ENCODE data around the gene CCDC107.
"Not testable (repeated sequence)": the region's sequence is repeated elsewhere in the genome, so short reads cannot be mapped to it uniquely, and the experiment has no call there.

CCDC107 gene

DNA sequence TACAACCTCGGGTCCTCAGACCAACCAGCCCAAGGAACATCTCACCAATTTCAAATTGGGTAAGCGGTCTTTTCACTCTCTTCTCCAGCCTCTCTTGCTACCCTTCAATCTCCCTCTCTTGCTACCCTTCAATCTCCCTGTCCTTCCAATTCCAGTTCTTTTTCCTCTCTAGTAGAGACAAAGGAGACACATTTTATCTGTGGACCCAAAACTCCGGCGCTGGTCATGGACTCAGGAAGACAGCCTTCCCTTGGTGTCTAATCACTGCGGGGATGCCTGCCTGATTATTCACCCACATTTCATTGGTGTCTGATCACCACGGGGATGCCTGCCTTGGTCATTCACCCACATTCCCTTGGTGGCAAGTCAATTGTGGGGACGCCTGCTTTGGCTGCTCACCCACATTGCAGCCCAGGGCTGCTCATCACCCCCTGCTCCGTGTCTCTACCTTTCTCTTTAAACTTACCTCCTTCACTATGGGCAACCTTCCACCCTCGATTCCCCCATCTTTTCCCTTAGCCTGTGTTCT, 20.6 kb upstream of the CCDC107 start:
- not testable (repeated sequence) for DNase-seq (ENCODE audit: low read depth)

DNA sequence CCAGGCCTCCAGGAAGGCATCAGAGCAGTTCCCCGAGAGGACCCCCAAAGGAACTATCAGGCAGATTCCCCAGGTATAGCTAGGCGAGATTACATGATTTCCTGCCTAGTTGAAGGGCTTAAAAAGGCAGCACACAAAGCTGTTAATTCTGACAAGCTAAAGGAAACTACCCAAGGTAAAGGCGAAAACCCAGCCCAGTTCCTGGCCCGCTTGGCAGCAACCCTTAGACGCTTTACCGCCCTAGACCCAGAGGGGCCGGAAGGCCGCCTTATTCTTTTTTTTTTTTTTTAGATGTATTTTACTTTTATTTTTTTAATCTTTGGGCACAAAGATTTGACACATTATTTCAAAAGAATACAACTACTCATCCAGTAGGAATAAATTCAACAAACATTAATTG, 19.3 kb upstream of the CCDC107 start:
- not testable (repeated sequence) for DNase-seq (ENCODE audit: low read depth)

DNA sequence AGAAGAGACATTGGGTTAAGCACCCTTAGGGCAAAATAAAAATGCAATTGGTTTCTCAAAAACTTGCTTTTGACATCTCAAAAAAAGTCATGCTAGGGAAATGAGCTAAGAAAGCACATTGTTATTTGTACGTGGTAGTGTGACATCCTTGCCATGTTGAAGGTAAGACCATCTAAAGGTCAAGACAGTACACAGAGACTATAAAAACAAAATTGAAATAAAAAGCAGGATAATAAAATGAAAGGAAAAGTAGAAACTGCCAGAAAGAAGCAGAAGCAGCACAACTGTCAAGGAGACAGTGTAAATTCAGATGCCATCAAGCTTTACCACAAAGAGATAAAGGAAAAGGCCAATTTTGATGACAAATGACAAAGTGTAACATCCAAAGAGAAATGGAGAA, 18.9 kb upstream of the CCDC107 start:
- not testable (repeated sequence) for DNase-seq (ENCODE audit: low read depth)

- no peak for DNase-seq (ENCODE audit: low read depth)
Measured at GRCh38 chr9:35639631-35640030, 18.5 kb upstream of the CCDC107 start.

- not testable (repeated sequence) for DNase-seq (ENCODE audit: low read depth)
Measured at GRCh38 chr9:35640431-35640830, 17.7 kb upstream of the CCDC107 start.

- DNase-seq (ENCODE audit: low read depth) = not testable (repeated sequence)
Measured at GRCh38 chr9:35641478-35641877, 16.6 kb upstream of the CCDC107 start.

DNA sequence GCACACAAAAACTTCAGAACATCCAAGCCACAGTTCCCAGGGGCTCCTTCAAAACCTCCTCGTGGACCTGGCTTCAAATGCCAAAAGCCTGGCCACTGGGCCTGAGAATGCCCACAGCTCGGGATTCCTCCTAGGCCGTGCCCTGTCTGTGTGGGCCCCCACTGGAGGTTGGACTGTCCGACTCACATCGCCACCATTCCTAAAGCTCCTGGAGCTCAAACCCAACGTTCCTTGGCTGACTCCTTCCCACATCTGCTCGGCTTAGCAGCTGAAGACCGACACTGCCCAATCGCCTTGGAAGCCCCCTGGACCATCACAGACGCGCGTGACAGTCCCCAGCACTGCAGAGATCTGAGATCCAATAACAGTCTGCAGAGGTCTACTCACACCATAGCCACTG, 15.0 kb upstream of the CCDC107 start:
- no peak for DNase-seq (ENCODE audit: low read depth)

DNA sequence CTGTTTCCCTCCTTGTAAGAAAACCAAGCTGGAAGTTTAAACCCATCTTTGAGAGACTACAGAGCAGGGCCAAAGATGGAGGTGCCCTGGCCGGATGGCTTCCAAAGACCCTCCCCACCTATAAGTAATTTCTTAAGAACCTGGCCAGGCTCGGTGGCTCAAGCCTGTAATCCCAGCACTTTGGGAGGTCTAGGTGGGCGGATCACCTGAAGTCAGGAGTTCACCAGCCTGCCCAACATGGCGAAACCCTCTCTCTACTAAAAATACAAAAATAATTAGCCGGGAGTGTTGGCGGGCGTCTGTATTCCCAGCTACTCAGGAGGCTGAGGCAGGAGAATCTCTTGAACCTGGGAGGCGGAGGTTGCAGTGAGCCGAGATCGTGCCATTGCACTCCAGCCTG, 12.4 kb upstream of the CCDC107 start:
- DNase-seq (ENCODE audit: low read depth) = not testable (repeated sequence)

DNA sequence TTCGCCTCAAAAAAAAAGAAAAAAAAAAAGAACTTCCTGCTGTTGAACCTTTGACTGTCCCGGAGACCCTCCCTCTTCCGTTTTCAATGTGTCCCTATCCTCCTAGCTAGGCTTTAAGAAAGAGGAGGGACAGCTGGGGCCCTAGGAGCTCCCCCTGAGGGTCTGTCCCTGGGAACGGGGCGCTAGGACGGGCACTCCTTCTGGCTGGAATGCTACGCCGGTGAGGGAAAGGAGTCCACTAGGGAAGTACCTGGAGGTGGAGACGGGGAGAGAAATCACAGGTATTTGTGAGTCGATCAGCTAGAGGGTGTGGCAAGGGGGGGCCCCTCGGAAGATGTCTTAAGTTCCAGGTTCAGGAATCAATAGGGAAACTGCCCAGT, 11.9 kb upstream of the CCDC107 start:
- no peak for DNase-seq (ENCODE audit: low read depth)

- DNase-seq (ENCODE audit: low read depth) = peak; percentile 84
Measured at GRCh38 chr9:35646533-35647265, 11.4 kb upstream of the CCDC107 start.

DNA sequence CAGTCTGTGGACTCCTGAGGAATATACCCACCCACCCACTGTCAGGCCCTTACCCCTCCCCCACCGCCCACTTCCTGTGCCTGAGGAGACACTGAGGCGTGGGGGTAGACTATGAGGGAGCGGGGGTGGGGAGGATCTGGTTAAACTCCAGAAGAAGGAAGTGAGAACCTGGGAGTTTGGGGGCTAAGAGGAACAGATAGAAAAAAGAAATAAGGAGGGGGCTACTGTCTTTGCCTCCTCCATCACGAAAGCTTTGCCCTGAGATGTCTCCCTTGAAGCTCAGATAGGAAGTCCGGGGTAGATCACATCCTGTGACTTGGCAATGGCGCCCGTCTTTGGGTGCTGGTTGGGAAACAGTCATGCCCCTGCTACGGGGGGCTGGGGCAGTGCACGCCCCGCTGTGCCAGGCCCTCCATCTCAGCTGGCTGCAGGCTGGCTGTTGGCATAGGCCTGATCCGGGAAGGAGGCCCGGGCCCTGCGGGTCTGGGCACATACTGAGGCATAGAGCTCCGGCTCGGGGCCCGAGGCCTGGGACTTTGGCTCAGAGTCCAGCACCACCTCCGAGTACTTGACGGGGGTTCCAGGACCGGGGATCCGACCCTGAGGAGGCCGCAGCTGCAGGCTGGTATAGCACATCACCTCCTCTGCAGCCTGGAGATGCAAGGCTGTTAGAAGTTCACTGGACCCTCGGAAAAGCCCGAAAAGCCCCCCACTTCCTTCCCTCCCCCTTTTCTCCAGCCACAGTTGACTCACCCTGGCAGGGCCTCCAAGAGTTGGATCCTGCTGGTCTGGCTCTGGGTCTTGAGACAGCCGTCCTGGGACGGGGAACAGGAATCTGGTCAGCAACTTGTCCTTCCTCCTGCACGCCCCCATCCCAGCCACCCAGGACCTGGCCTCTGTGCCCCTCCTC, 8.4 kb upstream of the CCDC107 start:
- DNase-seq (ENCODE audit: low read depth) = no peak

DNA sequence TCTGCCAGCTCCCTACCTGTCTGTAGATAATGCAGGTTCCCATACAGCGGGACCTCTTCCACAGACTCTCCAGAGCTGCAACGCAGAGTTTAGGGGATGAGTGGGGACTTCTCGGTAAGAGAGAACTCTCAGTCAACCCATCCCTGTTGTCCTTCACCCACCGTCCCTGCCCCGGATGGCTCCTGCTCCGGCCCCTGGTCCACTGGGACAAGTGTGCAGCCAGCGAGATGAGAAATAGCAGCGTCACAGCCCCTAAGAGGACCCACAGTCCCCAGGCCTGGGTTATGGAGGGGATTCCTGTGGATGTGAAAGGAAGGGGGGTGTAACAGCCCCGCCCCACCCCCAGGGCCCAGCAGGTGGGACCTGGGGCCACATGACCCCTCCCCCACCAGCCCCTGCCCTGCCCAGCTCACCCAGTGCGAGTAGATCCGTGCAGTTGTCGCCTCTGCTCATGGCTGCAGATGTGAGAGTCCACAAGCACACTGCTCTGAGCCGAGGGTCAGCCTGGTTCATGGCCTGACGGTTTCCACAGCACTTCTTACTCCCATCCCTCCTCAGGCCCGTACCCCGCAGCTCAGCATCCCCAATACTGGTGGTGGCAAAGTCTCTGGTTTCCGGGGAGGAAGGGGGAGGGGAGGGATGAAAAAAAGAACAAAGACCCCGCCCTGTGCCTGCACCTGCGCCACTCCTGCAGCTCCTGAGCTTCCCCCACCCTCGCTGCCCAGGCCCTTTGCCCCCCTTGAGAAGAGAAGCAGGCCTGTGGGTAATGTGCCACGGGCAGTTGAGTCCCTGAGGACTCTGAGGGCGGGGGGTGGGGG, 7.5 kb upstream of the CCDC107 start, which contains the start of gene SIT1:
SIT1 (minus strand) TSS at position 591 of the 818 bp plus-strand sequence; CDS start at position 513, 78 bp downstream.
- DNase-seq (ENCODE audit: low read depth) = no peak

DNA sequence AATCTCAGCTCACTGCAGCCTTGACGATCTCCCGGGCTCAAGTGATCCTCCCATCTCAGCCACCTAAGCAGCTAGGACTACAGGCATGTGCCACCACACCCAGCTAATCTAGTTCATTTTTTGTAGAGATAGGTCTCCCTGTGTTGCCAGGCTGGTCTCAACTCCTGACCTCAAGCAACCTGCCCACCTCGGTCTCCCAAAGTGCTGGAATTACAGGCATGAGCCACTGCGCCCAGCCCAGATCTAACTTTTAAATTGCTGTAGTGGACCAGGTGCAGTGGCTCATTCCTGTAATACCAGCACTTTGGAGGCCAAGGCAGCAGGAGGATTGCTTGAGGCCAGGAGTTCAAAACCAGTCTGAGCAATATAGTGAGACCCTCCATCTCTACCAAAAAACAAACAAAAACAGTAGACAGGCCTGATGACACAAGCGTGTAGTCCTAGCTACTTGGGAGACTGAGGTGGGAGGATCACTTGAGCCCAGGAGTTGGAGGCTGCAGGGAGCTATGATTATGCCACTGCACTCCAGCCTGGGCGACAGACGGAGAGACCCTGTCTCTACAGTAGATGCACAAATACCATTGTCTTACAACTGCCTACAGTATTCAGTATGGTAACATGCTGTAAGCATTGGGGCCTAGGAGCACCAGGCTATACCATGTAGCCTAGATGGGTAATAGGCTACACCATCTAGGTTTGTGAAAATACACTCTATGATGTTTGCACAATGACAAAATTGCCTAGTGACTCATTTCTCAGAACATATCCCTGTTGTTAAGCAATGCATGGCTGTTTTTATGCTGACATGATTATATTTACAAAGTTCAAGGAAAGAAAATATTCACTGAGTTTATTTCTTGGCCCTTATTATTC, 5.9 kb upstream of the CCDC107 start:
- no peak for DNase-seq (ENCODE audit: low read depth)

DNA sequence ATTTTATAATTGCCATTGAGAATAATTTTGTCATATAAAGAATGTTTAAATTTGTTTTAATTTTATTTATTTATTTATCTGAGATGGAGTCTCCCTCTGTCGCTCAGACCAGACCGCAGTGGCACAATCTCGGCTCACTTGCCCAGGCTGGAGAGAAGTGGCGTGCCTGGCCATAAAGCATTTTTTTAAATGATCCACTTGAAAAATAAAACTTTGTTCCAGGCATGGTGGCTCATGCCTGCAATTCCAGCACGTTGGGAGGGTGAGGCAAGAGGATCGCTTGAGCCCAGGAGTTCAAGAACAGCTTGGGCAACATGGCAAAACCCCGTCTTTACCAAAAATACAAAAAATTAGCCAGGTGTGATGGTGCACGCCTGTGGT, 5.3 kb upstream of the CCDC107 start:
- no peak for DNase-seq (ENCODE audit: low read depth)

DNA sequence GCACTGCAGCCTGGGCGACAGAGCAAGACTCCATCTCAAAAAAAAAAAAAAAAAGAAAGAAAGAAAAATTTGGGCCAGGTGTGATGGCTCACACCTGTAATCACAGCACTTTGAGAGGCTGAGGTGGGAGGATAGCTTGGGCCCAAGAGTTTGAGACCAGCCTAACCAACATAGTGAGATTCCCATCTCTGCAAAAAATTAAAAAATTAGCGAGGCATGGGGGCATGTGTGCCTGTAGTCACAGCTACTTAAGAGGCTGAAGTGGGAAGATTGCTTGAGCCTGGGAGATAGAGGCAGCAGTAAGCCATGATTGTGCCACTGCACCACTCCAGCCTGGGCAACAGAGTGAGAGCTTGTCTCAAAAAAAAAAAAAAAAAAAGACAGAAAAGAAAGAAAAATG, 4.5 kb upstream of the CCDC107 start:
- DNase-seq (ENCODE audit: low read depth) = no peak

- no peak for DNase-seq (ENCODE audit: low read depth)
Measured at GRCh38 chr9:35656348-35656747, 1.7 kb upstream of the CCDC107 start.

DNA sequence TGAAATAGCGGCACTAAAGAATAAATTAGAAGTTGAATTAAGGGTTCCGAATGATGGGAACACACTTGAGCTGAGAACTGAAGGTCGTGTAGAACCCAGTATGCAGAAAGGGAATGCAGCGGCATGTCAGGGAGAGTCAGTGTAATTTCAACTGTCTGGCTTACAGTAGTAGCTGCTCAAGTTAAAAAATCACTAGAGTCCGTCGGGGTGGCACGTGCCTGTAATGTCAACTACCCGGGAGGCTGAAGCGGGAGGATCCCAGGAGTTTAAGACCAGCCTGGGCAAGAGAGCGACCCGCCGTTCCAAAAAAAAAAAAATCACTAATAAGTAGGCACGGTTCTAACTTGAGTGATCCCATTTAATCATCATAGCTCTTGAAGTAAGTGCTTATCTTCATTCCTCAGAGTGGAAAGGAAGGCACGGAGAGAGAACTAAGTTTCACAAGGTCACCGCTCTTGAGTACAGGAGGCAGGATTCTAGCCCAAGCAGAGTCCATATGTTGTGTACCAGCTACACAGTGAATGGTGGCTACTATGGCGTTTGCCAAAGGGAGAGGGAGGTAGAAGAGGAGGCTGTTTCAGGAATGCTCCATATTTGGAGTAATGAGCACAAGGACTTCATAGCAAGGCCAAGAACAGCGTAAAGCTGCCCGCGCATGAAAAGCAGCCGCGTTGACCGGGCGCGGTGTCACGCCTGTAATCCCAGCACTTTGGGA, 1.1 kb upstream of the CCDC107 start:
- no peak for DNase-seq (ENCODE audit: low read depth)

GRCh38 chr9:35657546-35658136, 451 bp upstream of the CCDC107 start, which contains the start of gene RMRP:
Gene RMRP (minus strand): TSS chr9:35658019.
- peak; percentile 92 for DNase-seq (ENCODE audit: low read depth)

DNA sequence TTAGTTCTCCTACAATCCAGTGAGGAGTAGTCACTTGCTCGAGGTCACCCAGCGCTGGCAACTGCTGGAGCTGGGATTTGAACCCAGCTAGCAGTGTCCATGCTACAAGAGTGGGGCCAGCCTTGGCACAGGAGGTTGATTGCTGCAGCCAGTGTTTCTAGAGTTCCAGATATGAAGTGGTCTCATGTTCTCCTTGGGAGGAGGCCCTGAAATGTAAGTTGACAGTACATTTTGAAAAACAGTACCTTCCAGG, 802 bp downstream of the CCDC107 start:
- no peak for DNase-seq (ENCODE audit: low read depth)

DNA sequence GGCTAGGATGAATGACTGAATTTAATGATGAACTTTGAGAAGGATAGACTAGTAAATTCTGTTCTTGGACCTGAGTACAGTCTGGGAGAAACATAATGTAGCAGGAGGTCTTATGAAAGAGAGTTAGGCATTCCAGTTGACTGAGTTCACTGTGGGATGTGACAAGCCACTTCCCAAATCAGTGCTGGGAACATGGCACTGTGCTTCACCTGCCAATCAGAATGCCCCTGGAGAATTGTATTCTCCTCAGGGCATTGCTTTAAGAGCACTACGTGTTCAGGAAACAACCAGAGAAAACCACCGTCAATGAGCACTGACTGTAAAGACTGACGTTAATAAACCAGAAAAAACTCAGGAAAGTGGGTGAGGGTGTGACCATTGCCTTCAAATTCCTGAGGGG, 1.2 kb downstream of the CCDC107 start:
- no peak for DNase-seq (ENCODE audit: low read depth)
